GM12878 (cell line): Measurements from ENCODE around the gene DEPDC1. TPM values are rescaled to one million over a fixed set of nuclear protein-coding genes. Genes with fewer than 3 reads are reported as not detected.

Experiments used
- ATAC-seq: fragments of 200-7000 bp; cut with Tn5 transposase; 3 replicates; pipeline ENCODE4 v1.9.1; 2020; ENCODE audit warnings: mild to moderate bottlenecking, moderate library complexity
- BruUV-seq: library from RNA; stranded (reverse); fragments of 400-500 nt; replicated peaks from 2 replicates; lab custom pipeline; 2021; lab: Mats Ljungman, UMichigan
- CTCF ChIA-PET: fragments of 300-600 bp; sonication (Branson Sonifier 250); formaldehyde crosslinking; extraction: SDS; loops from one replicate; lab custom pipeline; 2021; ENCODE audit warnings: inconsistent platforms; lab: Yijun Ruan, JAX
- POLR2A ChIA-PET: fragments of 350-600 bp; formaldehyde crosslinking; extraction: SDS; loops from one replicate; lab custom pipeline; 2021; ENCODE audit warnings: inconsistent platforms; lab: Charles Lee
- RAD21 ChIA-PET: fragments of 300-600 bp; sonication (Branson Sonifier 250); formaldehyde crosslinking; loops from one replicate; lab custom pipeline; 2023; ENCODE audit warnings: antibody characterized with exemption; ENCODE audit not compliant: unreplicated experiment; lab: Charles Lee
- SMC1A ChIA-PET: fragments of 300-600 bp; sonication (Branson Sonifier 250); formaldehyde crosslinking; loops from one replicate; lab custom pipeline; 2023; ENCODE audit not compliant: unreplicated experiment, uncharacterized antibody; lab: Charles Lee
- DNase-seq: peaks from one replicate; pipeline ENCODE4 v3.0.0-alpha.2; 2011; ENCODE audit warnings: low read depth, low spot score
- FAIRE-seq: peaks from 3 replicates; lab custom pipeline; 2011; peaks lifted over from hg19 to GRCh38; lab: Jason Lieb, UNC
- H2AFZ ChIP-seq: 2 replicates; pipeline ENCODE4 v1.6.0; 2011; ENCODE audit warnings: low read depth, low read length, control low read depth; ENCODE audit not compliant: control insufficient read depth
- H3K27ac ChIP-seq: 2 replicates; pipeline ENCODE4 v1.5.1; 2011; ENCODE audit warnings: control low read depth; ENCODE audit not compliant: control insufficient read depth, insufficient read depth
- H3K27me3 ChIP-seq, 2 experiments: replicated peaks in 1 of 2; 2 replicates each; pipeline versions ENCODE4 v1.6.0 to v1.6.1; 2011; ENCODE audit warnings: low read length in 1 of 2; ENCODE audit not compliant: control insufficient read depth in 2 of 2, insufficient read depth in 2 of 2
- H3K36me3 ChIP-seq, 2 experiments: 2 replicates each; pipeline ENCODE4 v1.5.1; 2011; ENCODE audit warnings: low read length in 1 of 2; ENCODE audit not compliant: control insufficient read depth in 2 of 2, insufficient read depth in 2 of 2
- H3K4me1 ChIP-seq: 2 replicates; pipeline ENCODE4 v1.6.1; 2011; ENCODE audit warnings: mild to moderate bottlenecking, low read length, moderate library complexity, mixed read lengths; ENCODE audit not compliant: control insufficient read depth, insufficient read depth
- H3K4me2 ChIP-seq: 2 replicates; pipeline ENCODE4 v1.6.0; 2011; ENCODE audit warnings: control low read depth; ENCODE audit not compliant: control insufficient read depth, insufficient read depth
- H3K4me3 ChIP-seq: fragments of 200-600 bp; sonication (generic); 2 replicates; pipeline ENCODE4 v1.5.1; 2016
- H3K79me2 ChIP-seq: 2 replicates; pipeline ENCODE4 v1.6.0; 2011; ENCODE audit warnings: low read length; ENCODE audit not compliant: control insufficient read depth, insufficient read depth
- H3K9ac ChIP-seq: 2 replicates; pipeline ENCODE4 v1.8.0; 2011; ENCODE audit warnings: low read length, control low read depth, mixed read lengths; ENCODE audit not compliant: control insufficient read depth, insufficient read depth
- H3K9me3 ChIP-seq: replicated peaks from 3 replicates; pipeline ENCODE4 v1.5.1; 2011; ENCODE audit warnings: mild to moderate bottlenecking, low read length; ENCODE audit not compliant: control insufficient read depth, insufficient read depth
- H4K20me1 ChIP-seq: 2 replicates; pipeline ENCODE4 v1.6.0; 2011; ENCODE audit not compliant: control insufficient read depth, insufficient read depth
- CHD1 ChIP-seq: IDR thresholded peaks from 2 replicates; pipeline ENCODE4 v1.6.1; 2012; ENCODE audit warnings: low read depth, low read length, improper control_type of control experiment
- IKZF1 ChIP-seq: fragments of 450-650 bp; conservative IDR thresholded peaks from 2 replicates; pipeline ENCODE4 v1.6.1; 2017; ENCODE audit warnings: antibody characterized with exemption, mild to moderate bottlenecking
- MTA2 ChIP-seq: fragments of 450-650 bp; IDR thresholded peaks from 2 replicates; pipeline ENCODE4 v1.6.1; 2016; ENCODE audit warnings: low read depth, mild to moderate bottlenecking, moderate library complexity
- NRF1 ChIP-seq: conservative IDR thresholded peaks from 2 replicates; pipeline ENCODE4 v1.6.1; 2011; ENCODE audit warnings: mild to moderate bottlenecking, low read depth, low read length, improper control_type of control experiment
- RB1 ChIP-seq: fragments of 450-650 bp; formaldehyde crosslinking; IDR thresholded peaks from 2 replicates; pipeline ENCODE4 v1.6.1; 2017; ENCODE audit warnings: mild to moderate bottlenecking, borderline replicate concordance
- SMAD5 ChIP-seq: IDR thresholded peaks from 2 replicates; pipeline ENCODE4 v1.6.1; 2016; ENCODE audit warnings: antibody characterized with exemption, low read depth
- WGBS: methylation state at CpG from one replicate; pipeline ENCODE4 v1.1.6; 2016; ENCODE audit warnings: low lambda C conversion rate; ENCODE audit not compliant: insufficient replicate concordance, insufficient coverage; ENCODE audit errors: missing lambda C conversion rate; 5-methylcytosine and 5-hydroxymethylcytosine counted together
- in situ Hi-C: fragments of 300-500 bp; cut with MboI; formaldehyde crosslinking; loops from 9 replicates; pipeline ENCODE4 v1.14.3; 2018; ENCODE audit warnings: mixed read lengths
- intact Hi-C: fragments of 100-400 bp; cut with micrococcal nuclease; formaldehyde crosslinking; loops from one replicate; pipeline ENCODE4 v1.14.2; 2022; ENCODE audit not compliant: unreplicated experiment
- polyA plus RNA-seq, 11 experiments: library from polyadenylated mRNA; depleted of rRNA in 4 of 11; unstranded in 6 of 11; stranded (reverse) in 5 of 11; fragments of >200 nt; fragmentation: Nextera tagmentation in 4 of 11; fragmentation: Illumina TruSeq in 1 of 11; extraction: Ambion mirVana in 4 of 11; extraction: Trizol in 1 of 11; gene quantifications; 1 replicate in 1 of 11; 2 replicates in 10 of 11; pipeline versions ENCODE4 v1.2.1 to v1.2.3, GENCODE V29; 2011 to 2016; ENCODE audit warnings: inconsistent platforms in 2 of 11, missing spikeins in 2 of 11, low read depth in 1 of 11
- total RNA-seq, 4 experiments: library from RNA; depleted of rRNA in 3 of 4; stranded (reverse); fragments of >200 nt in 3 of 4; fragmentation: Illumina TruSeq in 1 of 4; extraction: Trizol in 1 of 4; gene quantifications; 2 replicates each; pipeline versions ENCODE4 v1.2.1 to v1.2.3, GENCODE V29; 2013 to 2021
- TF ChIP-seq, protein P1 (sequence below): fragments of 450-650 bp; formaldehyde crosslinking; IDR thresholded peaks from 2 replicates; pipeline ENCODE4 v1.5.0; 2022; ENCODE audit warnings: mild to moderate bottlenecking, missing genetic modification characterization

DEPDC1 gene
- total and polyA plus RNA-seq, 10 of the 15 experiments (the other 5 are each of a cell fraction or from before 2014, with no cell fraction given), result 6.9 to 36.5 (median 17.6) TPM

DNA sequence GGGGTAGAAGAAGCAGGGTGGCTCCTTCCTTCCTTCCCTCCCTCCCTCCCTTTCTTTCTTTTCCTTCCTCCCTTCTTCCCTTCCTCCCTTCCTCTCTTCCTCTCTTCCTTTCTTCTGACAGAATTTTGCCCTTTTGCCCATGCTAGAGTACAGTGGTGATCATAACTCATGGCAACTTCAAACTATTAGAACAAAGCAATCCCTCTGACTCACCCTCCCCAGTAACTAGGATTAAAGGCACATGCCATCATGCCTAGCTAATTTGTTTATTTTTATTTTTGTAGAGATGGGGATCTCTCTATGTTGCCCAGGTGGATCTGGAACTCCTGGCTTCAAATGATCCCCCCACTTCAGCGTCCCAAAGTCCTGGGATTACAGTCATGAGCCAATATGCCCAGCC, 37.1 kb downstream of the DEPDC1 start:
- WGBS, result 0% methylated on average over 1 of the region's 1 CpG
- DNase-seq (no peak), FAIRE-seq (no peak), ATAC-seq (no peak)
- no TSS peak for BruUV-seq
- CTCF ChIA-PET, result interaction anchor here (2.4 kb wide), 1 partner anchor 17 kb away, joined by 5 read pairs; no protein-coding TSS in a partner anchor
- TF ChIP-seq NRF1 (no peak), IKZF1 (no peak), MTA2 (no peak), SMAD5 (no peak), RB1 (no peak), CHD1 (no peak)
- TF ChIP-seq, protein P1, sequence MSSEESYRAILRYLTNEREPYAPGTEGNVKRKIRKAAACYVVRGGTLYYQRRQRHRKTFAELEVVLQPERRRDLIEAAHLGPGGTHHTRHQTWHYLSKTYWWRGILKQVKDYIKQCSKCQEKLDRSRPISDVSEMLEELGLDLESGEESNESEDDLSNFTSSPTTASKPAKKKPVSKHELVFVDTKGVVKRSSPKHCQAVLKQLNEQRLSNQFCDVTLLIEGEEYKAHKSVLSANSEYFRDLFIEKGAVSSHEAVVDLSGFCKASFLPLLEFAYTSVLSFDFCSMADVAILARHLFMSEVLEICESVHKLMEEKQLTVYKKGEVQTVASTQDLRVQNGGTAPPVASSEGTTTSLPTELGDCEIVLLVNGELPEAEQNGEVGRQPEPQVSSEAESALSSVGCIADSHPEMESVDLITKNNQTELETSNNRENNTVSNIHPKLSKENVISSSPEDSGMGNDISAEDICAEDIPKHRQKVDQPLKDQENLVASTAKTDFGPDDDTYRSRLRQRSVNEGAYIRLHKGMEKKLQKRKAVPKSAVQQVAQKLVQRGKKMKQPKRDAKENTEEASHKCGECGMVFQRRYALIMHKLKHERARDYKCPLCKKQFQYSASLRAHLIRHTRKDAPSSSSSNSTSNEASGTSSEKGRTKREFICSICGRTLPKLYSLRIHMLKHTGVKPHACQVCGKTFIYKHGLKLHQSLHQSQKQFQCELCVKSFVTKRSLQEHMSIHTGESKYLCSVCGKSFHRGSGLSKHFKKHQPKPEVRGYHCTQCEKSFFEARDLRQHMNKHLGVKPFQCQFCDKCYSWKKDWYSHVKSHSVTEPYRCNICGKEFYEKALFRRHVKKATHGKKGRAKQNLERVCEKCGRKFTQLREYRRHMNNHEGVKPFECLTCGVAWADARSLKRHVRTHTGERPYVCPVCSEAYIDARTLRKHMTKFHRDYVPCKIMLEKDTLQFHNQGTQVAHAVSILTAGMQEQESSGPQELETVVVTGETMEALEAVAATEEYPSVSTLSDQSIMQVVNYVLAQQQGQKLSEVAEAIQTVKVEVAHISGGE (CRISPR knock-in tag), result no peak
- SMC1A ChIA-PET, result interaction anchor here (2.0 kb wide), 1 partner anchor 57 kb away, joined by 4 read pairs; no protein-coding TSS in a partner anchor
- POLR2A ChIA-PET, result no interaction called here
- Histone ChIP-seq H2AFZ (no peak overlapping the region), H4K20me1 (no peaks in the 10 kb centered on the region), H3K79me2 (no peaks in the 10 kb centered on the region), H3K9ac (no peak overlapping the region), H3K36me3 (no peaks in the 10 kb centered on the region), H3K27me3 (no peaks in the 10 kb centered on the region), H3K4me2 (no peak overlapping the region), H3K4me3 (no peak overlapping the region), H3K27ac (no peak overlapping the region), H3K9me3 (no peaks in the 10 kb centered on the region), H3K4me1 (no peaks in the 10 kb centered on the region)
- intact Hi-C loops (no loop called here), in situ Hi-C loops (loop anchor here (25.0 kb wide), 1 partner anchor 1278 kb away; no protein-coding TSS in a partner anchor)
- RAD21 ChIA-PET, result no interaction called here
